Hematopoietic multipotent progenitor cell treated with erythropoietin and hydrocortisone succinate and interleukin-3 and kit ligand, for 4 days (in vitro differentiated cells): ENCODE measurements around the gene THSD4.
"Not testable (repeated sequence)": the region's sequence is repeated elsewhere in the genome, so short reads cannot be mapped to it uniquely, and the experiment has no call there.

Source experiments
- DNase-seq: peaks from one replicate; pipeline ENCODE4 v3.0.0-alpha.2; 2015

THSD4 gene

DNA sequence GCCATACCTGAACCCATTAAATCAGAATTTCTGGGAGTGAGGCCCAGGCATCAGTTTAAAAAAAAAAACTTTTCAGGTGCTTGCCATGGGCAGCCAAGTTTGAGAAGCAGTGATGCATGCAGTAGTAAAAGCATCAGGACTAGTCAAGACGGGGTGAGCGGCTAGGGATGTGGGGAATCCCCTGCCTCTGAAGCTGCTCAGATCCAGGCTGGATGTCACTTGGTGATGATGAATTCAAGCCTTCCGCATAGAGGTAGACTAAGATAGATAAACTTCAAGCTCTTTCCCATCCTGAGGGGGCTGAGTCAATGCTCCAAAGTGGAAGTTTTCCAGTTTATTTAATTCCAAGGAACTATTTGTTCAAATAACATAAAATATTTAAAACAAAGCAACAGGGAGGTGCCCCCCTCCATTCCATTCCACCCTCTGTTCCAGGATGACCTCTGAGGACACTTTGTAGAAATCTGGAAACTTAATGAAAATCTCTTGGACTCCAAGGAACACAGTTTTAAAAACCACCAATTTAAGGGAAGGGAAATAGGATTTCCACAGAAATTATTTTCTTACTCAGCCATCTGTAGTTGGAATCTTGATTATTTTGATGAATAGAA lies 594.6 kb downstream of the THSD4 start:
- no peak for DNase-seq

DNA sequence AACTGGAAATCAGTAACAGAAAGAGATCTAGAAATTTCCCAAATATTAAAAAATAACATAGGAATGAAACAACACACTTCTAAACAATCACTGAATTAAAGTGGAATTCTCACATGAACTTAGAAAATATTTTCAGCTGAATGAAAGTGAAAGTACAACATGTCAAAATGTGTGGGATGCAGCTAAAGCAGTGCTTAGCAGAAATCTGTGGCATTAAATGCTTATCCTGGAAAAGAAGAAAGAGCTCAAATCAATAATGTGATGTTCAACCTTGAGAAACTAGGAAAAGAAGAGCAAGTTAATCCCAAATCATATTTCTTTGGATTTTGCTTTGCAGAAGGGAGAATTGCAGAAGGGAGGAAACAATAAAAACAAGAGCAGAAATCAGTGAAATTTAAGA lies 596.9 kb downstream of the THSD4 start:
- DNase-seq, result no peak

DNA sequence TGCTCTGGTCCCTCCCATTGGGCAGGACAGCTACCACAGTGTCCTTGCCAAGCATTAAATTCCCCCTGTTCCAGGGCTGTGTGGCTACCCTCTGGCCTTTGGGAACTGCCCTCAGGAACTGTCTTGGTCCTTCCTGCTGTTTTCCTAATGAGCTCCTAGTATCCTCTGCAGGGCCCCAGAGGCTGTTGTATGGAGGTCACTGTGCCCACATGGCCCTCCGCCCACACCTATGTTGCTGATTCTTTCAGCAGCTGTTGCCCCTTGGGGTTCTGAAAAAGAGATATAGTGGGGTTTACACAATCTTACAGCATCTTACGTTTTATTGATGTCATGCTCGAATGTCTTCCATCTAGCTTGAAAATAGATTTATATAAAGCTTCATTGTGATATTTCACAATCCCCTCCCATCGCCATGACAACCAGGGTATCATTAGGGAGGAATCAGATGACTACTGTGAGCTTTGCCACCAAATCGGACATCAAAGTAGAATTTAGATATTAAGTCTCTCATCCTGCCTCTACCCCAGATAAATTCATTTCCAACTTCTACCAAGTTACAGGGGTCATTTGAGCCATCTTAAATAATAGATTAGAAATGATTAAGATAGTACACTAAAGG lies 598.0 kb downstream of the THSD4 start:
- no peak for DNase-seq

DNA sequence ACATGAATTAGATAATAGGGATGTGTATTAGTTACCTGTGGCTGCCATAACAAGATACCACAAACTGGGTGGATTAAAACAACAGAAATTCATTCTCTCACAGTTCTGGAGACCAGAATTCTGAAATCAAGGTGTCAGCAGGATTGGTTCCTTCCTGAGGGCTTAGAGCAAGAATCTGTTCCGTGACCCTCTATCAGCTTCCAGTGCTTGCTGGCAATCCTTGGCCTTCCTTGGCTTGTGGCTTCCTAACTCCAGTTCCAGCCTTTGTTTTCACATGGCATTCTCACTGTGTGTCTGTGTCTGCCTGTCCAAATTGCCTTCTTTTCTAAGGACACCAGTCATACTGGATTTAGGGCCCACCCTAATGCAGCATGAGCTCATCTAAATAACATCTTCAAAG lies 600.6 kb downstream of the THSD4 start:
- no peak for DNase-seq

DNA sequence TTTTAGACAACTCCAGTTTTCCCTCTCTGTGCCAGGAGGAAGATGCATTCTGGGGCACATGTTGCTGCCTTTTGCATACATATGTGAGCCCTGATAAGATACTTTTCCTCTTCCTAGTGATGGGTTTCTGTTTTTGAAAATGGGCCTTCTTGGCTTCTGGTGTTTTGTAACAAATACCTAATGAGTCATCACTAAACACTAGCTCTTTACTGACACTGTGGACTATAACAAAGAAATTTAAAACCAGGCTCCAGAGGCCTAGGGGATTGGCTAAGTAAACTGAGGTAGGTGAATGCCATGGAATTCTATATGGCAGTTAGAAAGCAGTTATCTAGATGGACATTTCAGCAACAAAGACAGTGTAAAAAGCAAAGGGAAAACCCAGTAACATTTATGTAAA lies 601.7 kb downstream of the THSD4 start:
- no peak for DNase-seq

DNA sequence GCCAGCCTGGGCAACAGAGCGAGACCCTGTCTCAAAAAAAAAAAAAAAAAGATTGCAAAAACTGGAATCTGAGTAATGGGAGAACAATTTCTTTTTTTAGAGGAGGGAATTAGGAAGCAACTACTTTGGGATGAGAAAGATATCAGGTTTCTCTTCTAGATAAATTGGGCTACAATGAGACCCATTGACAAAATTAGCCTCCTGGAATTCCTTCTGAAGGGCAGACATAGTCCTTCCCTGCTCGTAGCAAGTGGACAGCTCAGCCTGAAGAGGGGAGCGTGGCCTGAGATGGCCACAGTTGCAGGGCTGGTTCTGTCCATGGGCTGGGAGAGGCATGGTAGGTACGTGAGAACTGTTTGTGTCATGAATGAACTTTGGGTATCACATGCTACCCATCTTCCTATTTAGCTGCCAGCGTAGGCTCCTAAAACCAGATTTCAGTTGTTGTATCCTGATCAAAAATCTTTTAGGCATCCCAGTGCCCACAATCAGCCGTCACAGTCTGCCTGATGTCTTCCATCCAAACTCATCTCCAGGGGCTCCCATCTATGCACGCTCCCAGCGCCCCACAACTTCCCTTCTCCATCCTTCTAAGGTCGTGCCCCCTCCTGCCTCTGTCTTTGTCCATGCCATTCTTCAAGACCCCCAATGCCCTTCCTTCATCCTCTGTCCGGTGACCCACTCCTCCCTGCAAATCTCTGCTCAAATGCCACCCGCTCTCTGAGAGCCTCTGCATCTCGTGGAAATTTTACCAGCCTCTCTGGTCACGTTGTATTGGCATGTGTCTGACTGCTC lies 603.0 kb downstream of the THSD4 start:
- no peak for DNase-seq

GRCh38 chr15:71723344-71723743 lies 608.1 kb downstream of the THSD4 start:
- no peak for DNase-seq

DNA sequence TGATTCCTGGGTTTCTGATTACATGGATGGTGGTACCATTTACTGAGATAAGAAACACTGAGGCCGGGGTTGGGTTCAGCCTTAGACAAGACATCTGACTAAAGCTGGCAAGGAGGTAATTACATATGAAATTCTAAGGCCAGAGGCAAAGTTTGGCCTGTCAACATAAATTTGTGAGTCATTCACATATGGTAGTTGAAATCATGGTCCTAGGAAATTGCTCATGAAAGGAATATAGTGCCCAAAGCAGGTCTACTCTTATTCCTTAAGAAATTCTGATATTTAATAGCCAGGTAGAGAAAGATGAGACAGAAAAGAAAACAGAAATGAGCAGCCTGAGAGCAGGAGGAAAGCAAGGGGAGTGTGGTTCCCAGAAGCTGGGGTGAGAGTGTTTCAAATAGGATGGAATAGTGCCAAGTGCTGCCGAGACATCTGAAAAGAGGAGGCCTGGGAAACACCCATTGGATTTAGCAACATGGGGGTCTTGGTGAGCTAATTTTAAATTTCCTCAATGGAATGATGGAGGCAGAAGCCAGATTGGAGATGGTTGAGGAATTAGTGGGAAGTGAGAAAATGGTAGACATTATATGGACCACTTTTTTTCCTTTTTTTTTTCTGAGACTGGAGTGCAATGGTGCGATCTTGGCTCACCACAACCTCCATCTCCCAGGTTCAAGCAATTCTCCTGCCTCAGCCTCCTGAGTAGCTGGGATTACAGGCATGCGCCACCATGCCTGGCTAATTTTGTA lies 610.1 kb downstream of the THSD4 start:
- DNase-seq, result not testable (repeated sequence)

DNA sequence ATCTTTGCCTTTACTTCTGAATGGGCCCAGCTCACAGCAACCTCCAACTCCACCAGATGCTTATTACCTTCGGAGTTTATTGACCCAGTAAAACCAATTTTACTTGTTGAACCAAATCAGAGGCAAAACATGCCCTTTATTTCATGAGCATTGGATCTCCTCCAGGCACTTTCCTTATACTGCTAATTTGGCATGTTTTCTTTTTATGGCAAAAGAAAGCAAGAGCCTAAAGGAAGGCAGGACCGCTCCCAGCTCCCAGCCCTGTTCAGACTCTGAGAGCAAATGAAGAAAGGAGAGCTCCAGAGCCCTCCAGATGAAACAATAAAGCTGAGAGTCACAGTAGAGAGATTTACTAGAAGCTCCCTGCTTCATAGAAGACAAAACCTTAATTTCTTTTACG lies 613.6 kb downstream of the THSD4 start:
- DNase-seq, result no peak

GRCh38 chr15:71729319-71729718 lies 614.0 kb downstream of the THSD4 start:
- no peak for DNase-seq

DNA sequence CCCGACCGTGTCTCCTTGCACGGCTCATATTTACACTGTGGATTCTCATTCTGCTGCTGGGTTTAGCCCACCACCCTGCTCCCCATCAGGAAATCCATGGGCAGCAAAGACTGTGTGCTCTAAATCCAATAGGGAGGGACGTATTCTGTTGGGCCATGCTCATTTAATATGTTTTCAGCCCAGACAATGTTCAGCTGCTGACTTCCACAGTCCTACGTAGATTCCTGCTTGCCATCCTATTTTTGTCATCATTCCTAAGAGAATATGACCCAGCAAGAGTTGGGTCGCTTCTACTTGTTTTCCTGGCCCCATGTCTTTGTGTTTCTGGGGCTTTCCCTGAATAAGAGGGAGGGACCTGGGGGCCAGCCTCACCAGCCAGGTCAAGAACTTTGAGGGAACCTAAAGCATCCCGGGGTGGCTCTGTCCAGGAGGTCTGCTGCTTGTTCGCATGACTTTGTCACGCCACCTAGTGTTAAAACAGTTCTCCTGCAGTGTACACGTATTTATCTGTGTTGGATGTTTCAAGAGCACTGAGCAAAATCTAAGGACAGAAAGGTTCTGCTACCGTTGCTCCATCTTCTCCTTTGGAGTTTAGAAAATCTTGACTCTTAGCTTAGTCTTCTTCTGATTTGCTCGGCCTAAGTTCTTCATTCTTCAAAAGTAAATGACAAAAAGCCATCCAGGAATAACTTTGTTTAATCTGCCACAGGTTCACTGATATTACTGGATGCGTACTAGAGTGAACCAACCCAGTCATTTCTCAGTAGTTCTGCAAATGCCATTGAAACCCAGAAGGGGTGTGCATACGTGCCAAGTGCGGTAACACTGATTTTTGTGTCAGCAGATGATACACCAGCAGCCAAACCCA lies 615.2 kb downstream of the THSD4 start:
- DNase-seq, result peak; percentile 75

- no peak for DNase-seq
Measured at GRCh38 chr15:71732636-71733035, 617.4 kb downstream of the THSD4 start.

DNA sequence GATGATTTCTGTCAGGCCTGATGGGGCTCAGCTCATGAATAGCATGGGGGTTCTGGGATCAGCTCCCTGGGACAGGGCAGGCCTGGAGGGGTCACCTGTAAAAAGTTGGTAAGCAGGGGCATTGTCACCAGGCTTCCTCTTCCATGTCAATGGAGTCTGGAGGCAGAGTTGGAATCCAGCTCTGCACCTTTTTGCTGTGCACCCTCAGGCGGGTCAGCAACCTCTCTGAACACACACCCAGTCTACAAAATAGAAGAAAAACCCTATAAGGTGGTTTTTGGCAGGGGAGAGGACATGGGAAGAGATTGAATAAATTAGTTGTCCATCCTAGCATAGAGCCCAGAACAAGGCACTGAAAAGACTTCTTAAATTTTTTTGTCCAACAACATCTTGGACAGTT lies 617.9 kb downstream of the THSD4 start:
- DNase-seq, result no peak

- no peak for DNase-seq
Measured at GRCh38 chr15:71734709-71735384, 619.6 kb downstream of the THSD4 start.

GRCh38 chr15:71735385-71735757 lies 620.1 kb downstream of the THSD4 start:
- DNase-seq, result no peak

- no peak for DNase-seq
Measured at GRCh38 chr15:71736286-71736947, 621.1 kb downstream of the THSD4 start.

- no peak for DNase-seq
Measured at GRCh38 chr15:71737761-71738160, 622.5 kb downstream of the THSD4 start.

GRCh38 chr15:71739355-71739754 lies 624.1 kb downstream of the THSD4 start:
- no peak for DNase-seq

DNA sequence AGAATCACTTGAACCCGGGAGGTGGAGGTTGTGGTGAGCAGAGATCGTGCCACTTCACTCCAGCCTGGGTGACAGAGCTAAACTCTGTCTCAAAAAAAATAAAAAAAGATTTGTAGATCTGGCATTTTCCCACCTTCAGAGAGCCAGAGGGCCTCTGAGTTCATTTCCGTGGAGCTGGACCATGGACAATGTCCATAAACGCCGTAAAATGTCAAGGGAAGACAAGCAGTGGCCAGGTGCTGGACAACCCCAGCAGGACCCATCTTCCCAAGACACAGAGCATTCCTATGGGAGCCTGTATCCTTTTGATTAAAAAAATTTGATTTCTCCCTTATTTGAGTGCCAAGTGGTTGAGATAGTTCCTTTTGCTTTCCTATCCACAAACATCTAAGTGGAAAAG lies 627.7 kb downstream of the THSD4 start:
- no peak for DNase-seq

- DNase-seq, result peak; percentile 79
Measured at GRCh38 chr15:71743861-71744382, 628.7 kb downstream of the THSD4 start.

GRCh38 chr15:71746719-71747118 lies 631.4 kb downstream of the THSD4 start:
- DNase-seq, result no peak
